GM19193 (cell line): Measurements from ENCODE around the gene SEBOX.

Experiments used
- POLR2A ChIP-seq: IDR thresholded peaks from 4 replicates; pipeline ENCODE4 v1.6.1; 2011; ENCODE audit not compliant: insufficient read depth, insufficient read length; ENCODE audit errors: extremely low read depth

SEBOX gene

GRCh38 chr17:28364665-28365363, at the start of gene SEBOX:
TSS of gene SEBOX (minus strand) at chr17:28365199. CDS start at chr17:28365151, 48 bp downstream.
- no peak for TF ChIP-seq POLR2A

- no peak for TF ChIP-seq POLR2A
Observed at GRCh38 chr17:28413804-28414203, 48.8 kb upstream of the SEBOX start.

- no peak for TF ChIP-seq POLR2A
Observed at GRCh38 chr17:28412099-28412498, 47.1 kb upstream of the SEBOX start.

- TF ChIP-seq POLR2A, result no peak
Observed at GRCh38 chr17:28407974-28408306, 42.9 kb upstream of the SEBOX start.

GRCh38 chr17:28407130-28407973, 42.4 kb upstream of the SEBOX start:
- TF ChIP-seq POLR2A, result no peak

- TF ChIP-seq POLR2A, result no peak
Observed at GRCh38 chr17:28406473-28406814, 41.4 kb upstream of the SEBOX start.

GRCh38 chr17:28405632-28406472, 40.9 kb upstream of the SEBOX start, which contains the start of gene SLC46A1:
TSS of gene SLC46A1 (minus strand) at chr17:28406212. CDS start at chr17:28406114, 98 bp downstream.
- peak; percentile 43 for TF ChIP-seq POLR2A

- no peak for TF ChIP-seq POLR2A
Observed at GRCh38 chr17:28404812-28405570, 40.0 kb upstream of the SEBOX start.

GRCh38 chr17:28404461-28404811, 39.4 kb upstream of the SEBOX start:
- TF ChIP-seq POLR2A, result no peak

GRCh38 chr17:28404007-28404406, 39.0 kb upstream of the SEBOX start:
- TF ChIP-seq POLR2A, result no peak

- no peak for TF ChIP-seq POLR2A
Observed at GRCh38 chr17:28402844-28403243, 37.8 kb upstream of the SEBOX start.

- no peak for TF ChIP-seq POLR2A
Observed at GRCh38 chr17:28402224-28402630, 37.2 kb upstream of the SEBOX start.

- TF ChIP-seq POLR2A, result no peak
Observed at GRCh38 chr17:28399808-28400207, 34.8 kb upstream of the SEBOX start.

GRCh38 chr17:28398280-28398981, 33.4 kb upstream of the SEBOX start:
- TF ChIP-seq POLR2A, result no peak
